Measurements from ENCODE around the gene RTKN2.
"Not testable (repeated sequence)": the region's sequence is repeated elsewhere in the genome, so short reads cannot be mapped to it uniquely, and the experiment has no call there.

RTKN2 gene

DNA sequence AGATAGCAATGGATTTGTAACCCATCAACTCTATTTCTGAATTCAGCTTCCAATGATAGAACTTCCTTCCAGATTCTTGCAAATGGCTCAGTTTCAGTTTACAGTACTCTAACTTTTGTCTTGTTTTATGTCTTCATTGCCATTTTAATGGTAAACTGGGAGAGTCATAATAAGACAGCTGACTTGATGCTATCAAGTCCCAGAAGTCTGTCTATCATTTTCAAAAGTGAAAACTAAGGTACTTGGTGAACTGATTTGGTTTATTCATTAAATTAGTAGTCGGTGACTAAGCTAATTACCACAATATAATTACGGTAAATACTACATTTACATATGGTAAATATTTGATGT lies 25.0 kb downstream of the RTKN2 start:
- no peak overlapping the region for H2BK15ac ChIP-seq (ENCODE audit: low read depth, poor library complexity, severe bottlenecking)
- no peak overlapping the region for H3K18ac ChIP-seq (ENCODE audit: low read depth in 1 of 2, low read length in 2 of 2)
- no peak overlapping the region for H3K23ac ChIP-seq (ENCODE audit: low read length in 2 of 2)
- H3K27me3 ChIP-seq (ENCODE audit: control insufficient read depth in 1 of 2, insufficient read depth in 1 of 2, low read length in 2 of 2), result no peaks in the 10 kb centered on the region
- H2AK5ac ChIP-seq (ENCODE audit: low read length, severe bottlenecking), result no peak overlapping the region
- H2BK120ac ChIP-seq (ENCODE audit: low read depth, low read length), result no peak overlapping the region
- H3K4me1 ChIP-seq (ENCODE audit: control insufficient read depth, insufficient read depth, low read depth, low read length), result peaks cover 3% of the 10 kb centered on the region
- H2AFZ ChIP-seq (ENCODE audit: low read depth, low read length), result no peak overlapping the region
- peaks cover 2% of the 10 kb centered on the region for H3K79me1 ChIP-seq (replicated peaks; ENCODE audit: low read length, poor library complexity, severe bottlenecking)
- peak overlapping the region; percentile 6 for H3K4me2 ChIP-seq (ENCODE audit: low read length, poor library complexity, severe bottlenecking)
- H3K14ac ChIP-seq (ENCODE audit: low read length in 2 of 2), result no peak overlapping the region
- no peak overlapping the region for H2BK12ac ChIP-seq (ENCODE audit: low read length in 2 of 2)
- no peak overlapping the region for H4K8ac ChIP-seq (ENCODE audit: low read length)
- no peak for DNase-seq
- H2BK5ac ChIP-seq (ENCODE audit: low read depth, low read length, poor library complexity, severe bottlenecking), result peak overlapping the region; percentile 45
- no peaks in the 10 kb centered on the region for H3K9me3 ChIP-seq (ENCODE audit: control insufficient read depth, low read length)
- H3K36me3 ChIP-seq (ENCODE audit: control insufficient read depth in 1 of 2, insufficient read depth in 2 of 2, low read depth in 1 of 2, low read length in 2 of 2), result no peaks in the 10 kb centered on the region
- no peak overlapping the region for H4K91ac ChIP-seq (ENCODE audit: low read length)
- no peak overlapping the region for H3K4ac ChIP-seq (ENCODE audit: low read depth in 1 of 2, low read length in 2 of 2)
- no CpG with 5 or more reads among the region's 2 CpGs for WGBS
- peak overlapping the region; percentile 86 for H3K9ac ChIP-seq (ENCODE audit: low read length)
- peak overlapping the region in 1 of 2 experiments; percentile 81 for H3K4me3 ChIP-seq (ENCODE audit: insufficient read depth in 1 of 2, low read depth in 1 of 2, low read length in 2 of 2)
- H3K27ac ChIP-seq (ENCODE audit: low read length, poor library complexity, severe bottlenecking), result peak overlapping the region; percentile 86

DNA sequence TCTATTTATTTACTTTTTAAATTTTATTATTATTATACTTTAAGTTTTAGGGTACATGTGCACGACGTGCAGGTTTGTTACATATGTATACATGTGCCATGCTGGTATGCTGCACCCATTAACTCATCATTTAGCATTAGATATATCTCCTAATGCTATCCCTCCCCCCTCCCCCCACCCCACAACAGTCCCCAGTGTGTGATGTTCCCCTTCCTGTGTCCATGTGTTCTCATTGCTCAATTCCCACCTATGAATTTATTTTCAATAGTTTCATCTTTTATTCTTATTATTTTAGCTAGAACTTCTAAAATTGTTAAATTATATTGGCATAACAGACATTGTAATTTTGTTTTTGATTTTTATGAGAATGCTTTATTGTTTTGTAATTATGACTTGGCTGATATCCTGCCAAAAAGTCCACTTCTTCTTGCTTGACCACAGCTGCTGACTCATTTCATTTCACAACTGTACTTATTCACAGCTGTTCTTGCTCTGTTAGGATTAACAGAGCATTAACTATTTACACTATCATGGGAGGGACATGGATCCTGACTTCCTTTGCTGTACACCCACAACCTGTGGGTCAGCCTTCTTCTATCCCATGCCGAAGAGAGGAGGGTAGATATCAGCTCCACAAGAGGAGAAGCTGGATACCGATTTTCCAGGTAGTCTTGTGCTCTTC lies 25.5 kb downstream of the RTKN2 start:
- H3K9ac ChIP-seq (ENCODE audit: low read length), result peak overlapping the region; percentile 86
- not testable (repeated sequence) for H3K79me1 ChIP-seq (replicated peaks; ENCODE audit: low read length, poor library complexity, severe bottlenecking); H3K27me3 ChIP-seq (ENCODE audit: control insufficient read depth in 1 of 2, insufficient read depth in 1 of 2, low read length in 2 of 2); H4K8ac ChIP-seq (ENCODE audit: low read length); H3K14ac ChIP-seq (ENCODE audit: low read length in 2 of 2); H3K9me3 ChIP-seq (ENCODE audit: control insufficient read depth, low read length); H2BK12ac ChIP-seq (ENCODE audit: low read length in 2 of 2); H3K4me1 ChIP-seq (ENCODE audit: control insufficient read depth, insufficient read depth, low read depth, low read length); H3K18ac ChIP-seq (ENCODE audit: low read depth in 1 of 2, low read length in 2 of 2); H2AFZ ChIP-seq (ENCODE audit: low read depth, low read length); H2BK120ac ChIP-seq (ENCODE audit: low read depth, low read length); H3K36me3 ChIP-seq (ENCODE audit: control insufficient read depth in 1 of 2, insufficient read depth in 2 of 2, low read depth in 1 of 2, low read length in 2 of 2); H3K4ac ChIP-seq (ENCODE audit: low read depth in 1 of 2, low read length in 2 of 2); H4K91ac ChIP-seq (ENCODE audit: low read length); H3K23ac ChIP-seq (ENCODE audit: low read length in 2 of 2); H2AK5ac ChIP-seq (ENCODE audit: low read length, severe bottlenecking); H2BK15ac ChIP-seq (ENCODE audit: low read depth, poor library complexity, severe bottlenecking)
- peak; percentile 96 for DNase-seq
- peak overlapping the region; percentile 6 for H3K4me2 ChIP-seq (ENCODE audit: low read length, poor library complexity, severe bottlenecking)
- 10% methylated on average over 2 of the region's 4 CpGs for WGBS
- peak overlapping the region; percentile 45 for H2BK5ac ChIP-seq (ENCODE audit: low read depth, low read length, poor library complexity, severe bottlenecking)
- peak overlapping the region in 1 of 2 experiments; percentile 81 for H3K4me3 ChIP-seq (ENCODE audit: insufficient read depth in 1 of 2, low read depth in 1 of 2, low read length in 2 of 2)
- peak overlapping the region; percentile 90 for H3K27ac ChIP-seq (ENCODE audit: low read length, poor library complexity, severe bottlenecking)

DNA sequence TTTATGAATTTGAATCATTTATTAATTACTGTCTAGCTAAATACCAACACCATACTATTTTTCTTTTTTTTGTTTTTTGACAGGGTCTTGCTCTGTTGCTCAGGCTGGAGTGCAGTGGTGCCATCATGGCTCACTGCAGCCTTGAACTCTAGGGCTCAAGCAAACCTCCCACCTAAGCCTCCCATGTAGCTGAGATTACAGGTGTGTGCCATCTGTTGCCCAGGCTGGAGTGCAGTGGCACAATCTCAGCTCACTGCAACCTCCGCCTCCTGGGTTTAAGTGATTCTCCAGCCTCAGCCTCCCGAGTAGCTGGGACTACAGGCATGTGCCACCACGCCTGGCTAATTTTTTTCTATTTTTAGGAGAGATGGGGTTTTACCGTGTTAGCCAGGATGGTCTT lies 27.1 kb downstream of the RTKN2 start:
- H2BK120ac ChIP-seq (ENCODE audit: low read depth, low read length); DNase-seq; H3K36me3 ChIP-seq (ENCODE audit: control insufficient read depth in 1 of 2, insufficient read depth in 2 of 2, low read depth in 1 of 2, low read length in 2 of 2); H3K14ac ChIP-seq (ENCODE audit: low read length in 2 of 2); H3K4me3 ChIP-seq (ENCODE audit: insufficient read depth in 1 of 2, low read depth in 1 of 2, low read length in 2 of 2); H3K27ac ChIP-seq (ENCODE audit: low read length, poor library complexity, severe bottlenecking); H2BK15ac ChIP-seq (ENCODE audit: low read depth, poor library complexity, severe bottlenecking); H2AFZ ChIP-seq (ENCODE audit: low read depth, low read length); H3K9ac ChIP-seq (ENCODE audit: low read length); H2BK5ac ChIP-seq (ENCODE audit: low read depth, low read length, poor library complexity, severe bottlenecking); H3K9me3 ChIP-seq (ENCODE audit: control insufficient read depth, low read length); H3K4me2 ChIP-seq (ENCODE audit: low read length, poor library complexity, severe bottlenecking); H3K27me3 ChIP-seq (ENCODE audit: control insufficient read depth in 1 of 2, insufficient read depth in 1 of 2, low read length in 2 of 2); H3K4me1 ChIP-seq (ENCODE audit: control insufficient read depth, insufficient read depth, low read depth, low read length); H3K23ac ChIP-seq (ENCODE audit: low read length in 2 of 2); H4K91ac ChIP-seq (ENCODE audit: low read length); H3K79me1 ChIP-seq (replicated peaks; ENCODE audit: low read length, poor library complexity, severe bottlenecking): not testable (repeated sequence)
- peak overlapping the region in 1 of 2 experiments; percentile 24 for H3K4ac ChIP-seq (ENCODE audit: low read depth in 1 of 2, low read length in 2 of 2)
- peak overlapping the region in 1 of 2 experiments; percentile 52 for H3K18ac ChIP-seq (ENCODE audit: low read depth in 1 of 2, low read length in 2 of 2)
- 100% methylated on average over 2 of the region's 4 CpGs for whole genome bisulfite sequencing
- peak overlapping the region in 1 of 2 experiments; percentile 83 for H2BK12ac ChIP-seq (ENCODE audit: low read length in 2 of 2)
- H2AK5ac ChIP-seq (ENCODE audit: low read length, severe bottlenecking), result peak overlapping the region; percentile 35
- peak overlapping the region; percentile 12 for H4K8ac ChIP-seq (ENCODE audit: low read length)

DNA sequence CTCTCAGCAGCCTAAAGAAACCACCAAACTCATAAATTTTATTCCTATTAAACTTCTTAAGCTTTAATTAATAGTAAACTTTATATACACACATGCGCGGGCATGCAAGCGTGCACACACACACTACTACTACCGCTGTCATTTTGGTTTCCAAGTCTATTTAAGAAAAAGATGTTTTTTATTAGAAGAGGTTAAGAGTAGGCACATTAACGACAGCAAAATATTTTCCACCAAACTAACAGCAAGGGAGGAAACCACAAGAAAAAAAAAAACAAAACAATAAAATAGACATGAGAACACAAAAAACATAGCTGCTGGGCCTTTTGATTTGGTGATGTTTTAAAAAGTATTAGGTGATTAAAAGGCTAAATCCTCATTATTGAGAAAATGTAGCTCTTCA lies 28.6 kb downstream of the RTKN2 start:
- no peaks in the 10 kb centered on the region for H3K9me3 ChIP-seq (ENCODE audit: control insufficient read depth, low read length)
- no peak overlapping the region for H3K18ac ChIP-seq (ENCODE audit: low read depth in 1 of 2, low read length in 2 of 2)
- H4K91ac ChIP-seq (ENCODE audit: low read length), result no peak overlapping the region
- DNase-seq, result no peak
- no peak overlapping the region for H3K4ac ChIP-seq (ENCODE audit: low read depth in 1 of 2, low read length in 2 of 2)
- peaks cover 2% of the 10 kb centered on the region for H3K79me1 ChIP-seq (replicated peaks; ENCODE audit: low read length, poor library complexity, severe bottlenecking)
- no CpG with 5 or more reads among the region's 5 CpGs for WGBS
- H3K4me3 ChIP-seq (ENCODE audit: insufficient read depth in 1 of 2, low read depth in 1 of 2, low read length in 2 of 2), result no peak overlapping the region
- no peaks in the 10 kb centered on the region for H3K36me3 ChIP-seq (ENCODE audit: control insufficient read depth in 1 of 2, insufficient read depth in 2 of 2, low read depth in 1 of 2, low read length in 2 of 2)
- no peak overlapping the region for H3K27ac ChIP-seq (ENCODE audit: low read length, poor library complexity, severe bottlenecking)
- no peaks in the 10 kb centered on the region for H3K27me3 ChIP-seq (ENCODE audit: control insufficient read depth in 1 of 2, insufficient read depth in 1 of 2, low read length in 2 of 2)
- no peak overlapping the region for H2BK12ac ChIP-seq (ENCODE audit: low read length in 2 of 2)
- H2AFZ ChIP-seq (ENCODE audit: low read depth, low read length), result no peak overlapping the region
- no peak overlapping the region for H4K8ac ChIP-seq (ENCODE audit: low read length)
- H2AK5ac ChIP-seq (ENCODE audit: low read length, severe bottlenecking), result no peak overlapping the region
- H3K14ac ChIP-seq (ENCODE audit: low read length in 2 of 2), result no peak overlapping the region
- H2BK15ac ChIP-seq (ENCODE audit: low read depth, poor library complexity, severe bottlenecking), result no peak overlapping the region
- no peak overlapping the region for H3K23ac ChIP-seq (ENCODE audit: low read length in 2 of 2)
- H3K9ac ChIP-seq (ENCODE audit: low read length), result peak overlapping the region; percentile 67
- no peak overlapping the region for H2BK120ac ChIP-seq (ENCODE audit: low read depth, low read length)
- peaks cover 3% of the 10 kb centered on the region for H3K4me1 ChIP-seq (ENCODE audit: control insufficient read depth, insufficient read depth, low read depth, low read length)
- no peak overlapping the region for H3K4me2 ChIP-seq (ENCODE audit: low read length, poor library complexity, severe bottlenecking)
- no peak overlapping the region for H2BK5ac ChIP-seq (ENCODE audit: low read depth, low read length, poor library complexity, severe bottlenecking)
